Calu3 (cell line): ENCODE measurements around the gene MGA. TPM values are rescaled to one million over a fixed set of nuclear protein-coding genes. Genes with fewer than 3 reads are reported as not detected.

Experiments
- BruUV-seq: library from RNA; stranded (reverse); fragments of 400-500 nt; replicated peaks from 2 replicates; lab custom pipeline; 2021; lab: Mats Ljungman, UMichigan
- CTCF ChIA-PET: fragments of 300-600 bp; sonication (Branson Sonifier 250); formaldehyde crosslinking; loops from one replicate; lab custom pipeline; 2022; ENCODE audit warnings: antibody characterized with exemption; lab: Charles Lee
- DNase-seq: peaks from one replicate; pipeline ENCODE4 v3.0.0; 2022
- H3K27ac Mint-ChIP-seq: one replicate; pipeline ENCODE4 v1.8.0; 2022; ENCODE audit warnings: mixed read lengths; ENCODE audit not compliant: unreplicated experiment
- H3K27me3 Mint-ChIP-seq: one replicate; pipeline ENCODE4 v1.8.0; 2022; ENCODE audit warnings: mixed read lengths; ENCODE audit not compliant: unreplicated experiment
- H3K36me3 Mint-ChIP-seq: one replicate; pipeline ENCODE4 v1.8.0; 2022; ENCODE audit warnings: mild to moderate bottlenecking, moderate library complexity, mixed read lengths; ENCODE audit not compliant: insufficient read depth, unreplicated experiment
- H3K4me1 Mint-ChIP-seq: one replicate; pipeline ENCODE4 v1.8.0; 2022; ENCODE audit warnings: mild to moderate bottlenecking, low read depth, mixed read lengths; ENCODE audit not compliant: unreplicated experiment
- H3K4me3 Mint-ChIP-seq: one replicate; pipeline ENCODE4 v1.8.0; 2022; ENCODE audit warnings: mild to moderate bottlenecking, low read depth, moderate library complexity, mixed read lengths; ENCODE audit not compliant: unreplicated experiment
- H3K9me3 Mint-ChIP-seq: one replicate; pipeline ENCODE4 v1.8.0; 2022; ENCODE audit warnings: low read depth, mixed read lengths; ENCODE audit not compliant: unreplicated experiment
- intact Hi-C: fragments of 100-400 bp; cut with micrococcal nuclease; formaldehyde crosslinking; loops from one replicate; pipeline ENCODE4 v1.10.0; 2022; ENCODE audit not compliant: unreplicated experiment
- total RNA-seq: library from RNA; stranded (reverse); gene quantifications from 2 replicates; pipeline ENCODE4 v1.2.3, GENCODE V29; 2022
- TF ChIP-seq, protein P1 (sequence below): fragments of 200-600 bp; IDR thresholded peaks from one replicate; pipeline ENCODE4 v1.8.0; 2022; ENCODE audit warnings: antibody characterized with exemption; ENCODE audit not compliant: unreplicated experiment

The MGA gene
- total RNA-seq, 1 experiment from 2014 or later = 26.4 TPM

- Mint-ChIP-seq H3K36me3 (peaks cover 10% of the 10 kb centered on the region), H3K4me3 (no peak overlapping the region), H3K4me1 (no peaks in the 10 kb centered on the region), H3K27ac (no peak overlapping the region), H3K9me3 (no peaks in the 10 kb centered on the region), H3K27me3 (no peaks in the 10 kb centered on the region)
- intact Hi-C loops = loop anchor here (1.0 to 5.0 kb wide), 2 partner anchors 38 to 129 kb away; no protein-coding TSS in a partner anchor
- TF ChIP-seq, protein P1, sequence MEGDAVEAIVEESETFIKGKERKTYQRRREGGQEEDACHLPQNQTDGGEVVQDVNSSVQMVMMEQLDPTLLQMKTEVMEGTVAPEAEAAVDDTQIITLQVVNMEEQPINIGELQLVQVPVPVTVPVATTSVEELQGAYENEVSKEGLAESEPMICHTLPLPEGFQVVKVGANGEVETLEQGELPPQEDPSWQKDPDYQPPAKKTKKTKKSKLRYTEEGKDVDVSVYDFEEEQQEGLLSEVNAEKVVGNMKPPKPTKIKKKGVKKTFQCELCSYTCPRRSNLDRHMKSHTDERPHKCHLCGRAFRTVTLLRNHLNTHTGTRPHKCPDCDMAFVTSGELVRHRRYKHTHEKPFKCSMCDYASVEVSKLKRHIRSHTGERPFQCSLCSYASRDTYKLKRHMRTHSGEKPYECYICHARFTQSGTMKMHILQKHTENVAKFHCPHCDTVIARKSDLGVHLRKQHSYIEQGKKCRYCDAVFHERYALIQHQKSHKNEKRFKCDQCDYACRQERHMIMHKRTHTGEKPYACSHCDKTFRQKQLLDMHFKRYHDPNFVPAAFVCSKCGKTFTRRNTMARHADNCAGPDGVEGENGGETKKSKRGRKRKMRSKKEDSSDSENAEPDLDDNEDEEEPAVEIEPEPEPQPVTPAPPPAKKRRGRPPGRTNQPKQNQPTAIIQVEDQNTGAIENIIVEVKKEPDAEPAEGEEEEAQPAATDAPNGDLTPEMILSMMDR = no peak
- CTCF ChIA-PET = interaction anchor here (0.8 to 2.5 kb wide), 6 partner anchors 15 to 285 kb away, joined by 3 to 13 read pairs (median 4); no protein-coding TSS in a partner anchor
- no TSS peak for BruUV-seq
- DNase-seq = peak; percentile 27
These were observed 112.6 kb downstream of the MGA start for GRCh38 chr15:41772720-41773331.

GRCh38 chr15:41773332-41773728 lies 113.1 kb downstream of the MGA start:
- Mint-ChIP-seq H3K36me3 (peaks cover 10% of the 10 kb centered on the region), H3K4me1 (no peaks in the 10 kb centered on the region), H3K27me3 (no peaks in the 10 kb centered on the region), H3K9me3 (no peaks in the 10 kb centered on the region), H3K4me3 (no peak overlapping the region), H3K27ac (peak overlapping the region; percentile 71)
- CTCF ChIA-PET = interaction anchor here (0.6 to 2.5 kb wide), 13 partner anchors 14 to 308 kb away, joined by 3 to 15 read pairs (median 4); no protein-coding TSS in a partner anchor
- intact Hi-C loops = loop anchor here (5.0 kb wide), 1 partner anchor 129 kb away; no protein-coding TSS in a partner anchor
- DNase-seq = no peak
- BruUV-seq = no TSS peak
- TF ChIP-seq, protein P1 = no peak

- Mint-ChIP-seq H3K9me3 (no peaks in the 10 kb centered on the region), H3K27me3 (no peaks in the 10 kb centered on the region), H3K27ac (peak overlapping the region; percentile 71), H3K36me3 (peaks cover 10% of the 10 kb centered on the region), H3K4me3 (peak overlapping the region; percentile 82), H3K4me1 (no peaks in the 10 kb centered on the region)
- intact Hi-C loops = loop anchor here (5.0 kb wide), 1 partner anchor 129 kb away; no protein-coding TSS in a partner anchor
- DNase-seq = no peak
- BruUV-seq = no TSS peak
- TF ChIP-seq, protein P1 = no peak
- CTCF ChIA-PET = interaction anchor here (0.6 to 2.5 kb wide), 12 partner anchors 28 to 308 kb away, joined by 3 to 15 read pairs (median 4); partner anchors contain the start of gene EHD4
These were observed 113.5 kb downstream of the MGA start for GRCh38 chr15:41773729-41774061.

GRCh38 chr15:41774062-41774881 lies 114.1 kb downstream of the MGA start, which contains the start of gene MAPKBP1:
Gene MAPKBP1 (plus strand): TSS chr15:41774484. CDS start chr15:41775276, 792 bp downstream.
- H3K27me3 Mint-ChIP-seq = no peaks in the 10 kb centered on the region
- H3K27ac Mint-ChIP-seq = peak within 1 kb of the TSS; percentile 71
- peak within 1 kb of the TSS; percentile 82 for H3K4me3 Mint-ChIP-seq
- H3K9me3 Mint-ChIP-seq = no peaks in the 10 kb centered on the region
- CTCF ChIA-PET = interaction anchor here (0.6 to 2.5 kb wide), 14 partner anchors 27 to 309 kb away, joined by 3 to 15 read pairs (median 4); partner anchors contain the start of genes EHD4 and PLA2G4B
- H3K4me1 Mint-ChIP-seq = no peaks in the 10 kb centered on the region
- no TSS peak for BruUV-seq
- TF ChIP-seq, protein P1 = no peak
- peaks cover 10% of the 10 kb centered on the region for H3K36me3 Mint-ChIP-seq
- intact Hi-C loops = loop anchor here (5.0 kb wide), 1 partner anchor 128 kb away; no protein-coding TSS in a partner anchor
- peak; percentile 93 for DNase-seq
